Measurements from ENCODE around the gene TNPO2.
"Not testable (repeated sequence)": the region's sequence is repeated elsewhere in the genome, so short reads cannot be mapped to it uniquely, and the experiment has no call there.

The TNPO2 gene

GRCh38 chr19:12705654-12706331, 17.9 kb downstream of the TNPO2 start:
- H3K36me3 Mint-ChIP-seq (ENCODE audit: low read depth): peaks cover 47% of the 10 kb centered on the region
- H3K27ac Mint-ChIP-seq: no peak overlapping the region
- DNase-seq (ENCODE audit: low spot score): no peak
- H3K27me3 Mint-ChIP-seq (ENCODE audit: low read depth): no peaks in the 10 kb centered on the region
- H3K9me3 Mint-ChIP-seq: no peaks in the 10 kb centered on the region
- no peak overlapping the region for H3K4me3 Mint-ChIP-seq
- H3K4me1 Mint-ChIP-seq (ENCODE audit: low read depth): no peaks in the 10 kb centered on the region

- Mint-ChIP-seq H3K4me3 (no peak overlapping the region), H3K9me3 (no peaks in the 10 kb centered on the region), H3K27me3 (ENCODE audit: low read depth) (no peaks in the 10 kb centered on the region), H3K36me3 (ENCODE audit: low read depth) (peaks cover 48% of the 10 kb centered on the region), H3K27ac (no peak overlapping the region), H3K4me1 (ENCODE audit: low read depth) (no peaks in the 10 kb centered on the region)
- no peak for DNase-seq (ENCODE audit: low spot score)
Observed at GRCh38 chr19:12705169-12705568, 18.6 kb downstream of the TNPO2 start.

- no peak overlapping the region for H3K4me3 Mint-ChIP-seq
- H3K4me1 Mint-ChIP-seq (ENCODE audit: low read depth): no peaks in the 10 kb centered on the region
- no peaks in the 10 kb centered on the region for H3K9me3 Mint-ChIP-seq
- no peaks in the 10 kb centered on the region for H3K27me3 Mint-ChIP-seq (ENCODE audit: low read depth)
- H3K27ac Mint-ChIP-seq: no peak overlapping the region
- DNase-seq (ENCODE audit: low spot score): no peak
- H3K36me3 Mint-ChIP-seq (ENCODE audit: low read depth): peaks cover 52% of the 10 kb centered on the region
Observed at GRCh38 chr19:12703046-12703445, 20.7 kb downstream of the TNPO2 start.

GRCh38 chr19:12701596-12702282, 22.0 kb downstream of the TNPO2 start:
- Mint-ChIP-seq H3K4me1 (ENCODE audit: low read depth) (peaks cover 2% of the 10 kb centered on the region), H3K4me3 (no peak overlapping the region), H3K27me3 (ENCODE audit: low read depth) (no peaks in the 10 kb centered on the region), H3K9me3 (no peaks in the 10 kb centered on the region), H3K36me3 (ENCODE audit: low read depth) (peaks cover 49% of the 10 kb centered on the region), H3K27ac (no peak overlapping the region)
- DNase-seq (ENCODE audit: low spot score): no peak

- H3K27ac Mint-ChIP-seq: peak overlapping the region; percentile 82
- DNase-seq (ENCODE audit: low spot score): no peak
- peaks cover 25% of the 10 kb centered on the region for H3K36me3 Mint-ChIP-seq (ENCODE audit: low read depth)
Observed at GRCh38 chr19:12698138-12698537, 25.6 kb downstream of the TNPO2 start.

GRCh38 chr19:12697425-12697824, 26.3 kb downstream of the TNPO2 start:
- not testable (repeated sequence) for DNase-seq (ENCODE audit: low spot score); H3K27me3 Mint-ChIP-seq (ENCODE audit: low read depth); H3K4me1 Mint-ChIP-seq (ENCODE audit: low read depth); H3K9me3 Mint-ChIP-seq
- peaks cover 20% of the 10 kb centered on the region for H3K36me3 Mint-ChIP-seq (ENCODE audit: low read depth)
- H3K27ac Mint-ChIP-seq: peak overlapping the region; percentile 20
- H3K4me3 Mint-ChIP-seq: peak overlapping the region; percentile 49

More at GRCh38 chr19:12698138-12698537, 25.6 kb downstream of the TNPO2 start:
- Mint-ChIP-seq H3K4me1 (ENCODE audit: low read depth) (peaks cover 4% of the 10 kb centered on the region), H3K9me3 (no peaks in the 10 kb centered on the region), H3K4me3 (peak overlapping the region; percentile 62), H3K27me3 (ENCODE audit: low read depth) (no peaks in the 10 kb centered on the region)

GRCh38 chr19:12696366-12697335, 27.1 kb downstream of the TNPO2 start, which contains the start of gene FBXW9:
FBXW9 (minus strand) TSS chr19:12696631; CDS start chr19:12696581, 50 bp downstream.
- peak within 1 kb of the TSS; percentile 94 for H3K4me3 Mint-ChIP-seq
- peak; percentile 95 for DNase-seq (ENCODE audit: low spot score)
- H3K27ac Mint-ChIP-seq: peak within 1 kb of the TSS; percentile 96
- H3K36me3 Mint-ChIP-seq (ENCODE audit: low read depth): peaks cover 18% of the 10 kb centered on the region
- H3K4me1 Mint-ChIP-seq (ENCODE audit: low read depth): peaks cover 4% of the 10 kb centered on the region
- no peaks in the 10 kb centered on the region for H3K9me3 Mint-ChIP-seq
- H3K27me3 Mint-ChIP-seq (ENCODE audit: low read depth): no peaks in the 10 kb centered on the region

GRCh38 chr19:12695997-12696365, 27.8 kb downstream of the TNPO2 start:
- Mint-ChIP-seq H3K27ac (peak overlapping the region; percentile 45), H3K27me3 (ENCODE audit: low read depth) (no peaks in the 10 kb centered on the region), H3K36me3 (ENCODE audit: low read depth) (peaks cover 15% of the 10 kb centered on the region), H3K4me1 (ENCODE audit: low read depth) (peaks cover 4% of the 10 kb centered on the region), H3K9me3 (no peaks in the 10 kb centered on the region), H3K4me3 (peak overlapping the region; percentile 94)
- no peak for DNase-seq (ENCODE audit: low spot score)

GRCh38 chr19:12695514-12695913, 28.2 kb downstream of the TNPO2 start:
- Mint-ChIP-seq H3K4me1 (ENCODE audit: low read depth) (peaks cover 4% of the 10 kb centered on the region), H3K4me3 (peak overlapping the region; percentile 71), H3K36me3 (ENCODE audit: low read depth) (peaks cover 11% of the 10 kb centered on the region), H3K9me3 (no peaks in the 10 kb centered on the region), H3K27ac (peak overlapping the region; percentile 45), H3K27me3 (ENCODE audit: low read depth) (no peaks in the 10 kb centered on the region)
- no peak for DNase-seq (ENCODE audit: low spot score)

- H3K9me3 Mint-ChIP-seq: no peaks in the 10 kb centered on the region
- H3K4me1 Mint-ChIP-seq (ENCODE audit: low read depth): peaks cover 4% of the 10 kb centered on the region
- peak overlapping the region; percentile 2 for H3K27ac Mint-ChIP-seq
- H3K27me3 Mint-ChIP-seq (ENCODE audit: low read depth): no peaks in the 10 kb centered on the region
- no peak overlapping the region for H3K4me3 Mint-ChIP-seq
- no peak for DNase-seq (ENCODE audit: low spot score)
- H3K36me3 Mint-ChIP-seq (ENCODE audit: low read depth): peaks cover 9% of the 10 kb centered on the region
Observed at GRCh38 chr19:12695096-12695495, 28.6 kb downstream of the TNPO2 start.

GRCh38 chr19:12694641-12695040, 29.1 kb downstream of the TNPO2 start:
- no peak for DNase-seq (ENCODE audit: low spot score)
- H3K27me3 Mint-ChIP-seq (ENCODE audit: low read depth): no peaks in the 10 kb centered on the region
- no peak overlapping the region for H3K27ac Mint-ChIP-seq
- no peak overlapping the region for H3K4me3 Mint-ChIP-seq
- no peaks in the 10 kb centered on the region for H3K9me3 Mint-ChIP-seq
- peaks cover 8% of the 10 kb centered on the region for H3K36me3 Mint-ChIP-seq (ENCODE audit: low read depth)
- peaks cover 4% of the 10 kb centered on the region for H3K4me1 Mint-ChIP-seq (ENCODE audit: low read depth)

- H3K4me1 Mint-ChIP-seq (ENCODE audit: low read depth): peaks cover 4% of the 10 kb centered on the region
- H3K27ac Mint-ChIP-seq: no peak overlapping the region
- H3K4me3 Mint-ChIP-seq: no peak overlapping the region
- H3K27me3 Mint-ChIP-seq (ENCODE audit: low read depth): no peaks in the 10 kb centered on the region
- no peaks in the 10 kb centered on the region for H3K9me3 Mint-ChIP-seq
- no peak for DNase-seq (ENCODE audit: low spot score)
- H3K36me3 Mint-ChIP-seq (ENCODE audit: low read depth): peaks cover 2% of the 10 kb centered on the region
Observed at GRCh38 chr19:12692960-12693359, 30.8 kb downstream of the TNPO2 start.

GRCh38 chr19:12689581-12690216, 34.0 kb downstream of the TNPO2 start:
- no peak for DNase-seq (ENCODE audit: low spot score)
- Mint-ChIP-seq H3K4me1 (ENCODE audit: low read depth) (no peaks in the 10 kb centered on the region), H3K36me3 (ENCODE audit: low read depth) (no peaks in the 10 kb centered on the region), H3K27me3 (ENCODE audit: low read depth) (no peaks in the 10 kb centered on the region), H3K27ac (no peak overlapping the region), H3K9me3 (no peaks in the 10 kb centered on the region), H3K4me3 (no peak overlapping the region)

Data from T-helper 2 cell treated with Interferon-gamma antibody and Interleukin-4, amounts not matched to agents 5 μg/mL and 100 μg/mL, for 36 hours (primary cell).